Naive thymus-derived CD4-positive, alpha-beta T cell (primary cell): ENCODE results near the gene PPP1CA. TPM values are rescaled to one million over a fixed set of nuclear protein-coding genes. Genes with fewer than 3 reads are reported as not detected.

Experiments used
- ATAC-seq: fragments of 150-1000 bp; cut with Tn5 transposase; 2 replicates; pipeline ENCODE4 v1.10.0; 2021; ENCODE audit warnings: mild to moderate bottlenecking, moderate library complexity
- CTCF ChIA-PET: fragments of 350-600 bp; sonication (Branson Sonifier 250); formaldehyde crosslinking; loops from one replicate; lab custom pipeline; 2021; ENCODE audit warnings: antibody characterized with exemption; lab: Charles Lee
- POLR2A ChIA-PET: fragments of 350-600 bp; sonication (Branson Sonifier 250); formaldehyde crosslinking; loops from one replicate; lab custom pipeline; 2021; ENCODE audit warnings: antibody characterized with exemption, inconsistent platforms; lab: Charles Lee
- DNase-seq, 9 donors: peaks; one replicate each; pipeline versions ENCODE4 v3.0.0 to v3.0.0-alpha.2; 2020 to 2022; ENCODE audit warnings: mixed read lengths in 1 of 9
- H3K27ac ChIP-seq: one replicate; pipeline ENCODE4 v1.7.0; 2013; ENCODE audit warnings: mild to moderate bottlenecking, low read depth, low read length, moderate library complexity
- H3K27me3 ChIP-seq, 2 donors: one replicate each; pipeline ENCODE4 v1.7.0; 2013; ENCODE audit warnings: low read length in 2 of 2, mild to moderate bottlenecking in 2 of 2, moderate library complexity in 2 of 2; ENCODE audit not compliant: control insufficient read depth in 2 of 2, insufficient read depth in 2 of 2
- H3K36me3 ChIP-seq, 3 experiments: 1 replicate in 2 of 3; 2 replicates in 1 of 3; pipeline ENCODE4 v1.7.0; 2013; ENCODE audit warnings: low read length in 3 of 3, mild to moderate bottlenecking in 3 of 3, moderate library complexity in 1 of 3; ENCODE audit not compliant: insufficient read depth in 3 of 3, control insufficient read depth in 2 of 3
- H3K4me1 ChIP-seq, 2 donors: one replicate each; pipeline ENCODE4 v1.7.0; 2013; ENCODE audit warnings: low read length in 2 of 2, mild to moderate bottlenecking in 2 of 2, moderate library complexity in 1 of 2; ENCODE audit not compliant: control insufficient read depth in 2 of 2, insufficient read depth in 2 of 2
- H3K4me3 ChIP-seq: 2 replicates; pipeline ENCODE4 v1.7.0; 2013; ENCODE audit warnings: mild to moderate bottlenecking, low read length
- H3K9me3 ChIP-seq, 3 experiments: 1 replicate in 2 of 3; 2 replicates in 1 of 3; pipeline ENCODE4 v1.7.0; 2013; ENCODE audit warnings: low read length in 3 of 3; ENCODE audit not compliant: control insufficient read depth in 2 of 3
- H3K27ac Mint-ChIP-seq, 9 donors: one replicate each; pipeline ENCODE4 v1.8.0; 2020 to 2022; ENCODE audit warnings: mixed read lengths in 9 of 9, mild to moderate bottlenecking in 8 of 9, moderate library complexity in 5 of 9, inconsistent platforms in 2 of 9
- H3K27me3 Mint-ChIP-seq, 5 donors: one replicate each; pipeline ENCODE4 v1.8.0; 2021 to 2022; ENCODE audit warnings: mixed read lengths in 5 of 5, mild to moderate bottlenecking in 1 of 5
- H3K36me3 Mint-ChIP-seq, 5 donors: one replicate each; pipeline ENCODE4 v1.8.0; 2020 to 2022; ENCODE audit warnings: mixed read lengths in 5 of 5, mild to moderate bottlenecking in 3 of 5, inconsistent platforms in 1 of 5
- H3K4me1 Mint-ChIP-seq, 7 donors: one replicate each; pipeline ENCODE4 v1.8.0; 2020 to 2022; ENCODE audit warnings: mixed read lengths in 7 of 7, mild to moderate bottlenecking in 3 of 7, inconsistent platforms in 1 of 7
- H3K4me3 Mint-ChIP-seq, 10 donors: one replicate each; pipeline ENCODE4 v1.8.0; 2020 to 2022; ENCODE audit warnings: mild to moderate bottlenecking in 10 of 10, mixed read lengths in 10 of 10, moderate library complexity in 6 of 10, inconsistent platforms in 2 of 10
- H3K9me3 Mint-ChIP-seq, 11 donors: one replicate each; pipeline ENCODE4 v1.8.0; 2020 to 2022; ENCODE audit warnings: mixed read lengths in 11 of 11, mild to moderate bottlenecking in 4 of 11, inconsistent platforms in 1 of 11, moderate library complexity in 1 of 11
- intact Hi-C, 2 donors: fragments of 100-400 bp; cut with micrococcal nuclease; formaldehyde crosslinking; loops; one replicate each; pipeline ENCODE4 v1.15.1; 2023
- polyA plus RNA-seq, 2 donors: library from polyadenylated mRNA; unstranded; fragments of 300-500 nt; fragmentation: Illumina TruSeq; gene quantifications; one replicate each; pipeline ENCODE4 v1.2.3, GENCODE V29; 2021
- total RNA-seq, 6 experiments: library from RNA in 5 of 6; stranded (reverse) in 5 of 6; gene quantifications; 1 replicate in 5 of 6; 2 replicates in 1 of 6; pipeline ENCODE4 v1.2.3 and lab custom pipeline; 2021 to 2026

PPP1CA gene
- total and polyA plus RNA-seq, 7 experiments from 2014 or later, result 83.0 to 363 (median 150) TPM

GRCh38 chr11:67372993-67373647 lies 28.5 kb downstream of the PPP1CA start, which contains the start of gene CLCF1:
Gene CLCF1 (minus strand): TSS chr11:67373598. CDS start chr11:67373539, 59 bp downstream.
- peaks cover 0 to 69% (median 14%) of the 10 kb centered on the region in 5 donors for H3K27me3 Mint-ChIP-seq
- H3K4me3 Mint-ChIP-seq, result peak within 1 kb of the TSS; percentile 82 to 98 (median 90)
- CTCF ChIA-PET, result interaction anchor here (1.6 to 21.2 kb wide), 4 partner anchors 9 to 27 kb away, joined by 4 to 495 read pairs (median 26); partner anchors contain the start of gene POLD4
- Histone ChIP-seq H3K9me3 (no peaks in the 10 kb centered on the region), H3K27ac (peak within 1 kb of the TSS; percentile 57), H3K36me3 (no peaks in the 10 kb centered on the region), H3K4me1 (peaks cover 12 to 41% of the 10 kb centered on the region in 2 donors), H3K27me3 (peaks cover 0 to 5% of the 10 kb centered on the region in 2 donors), H3K4me3 (peak within 1 kb of the TSS; percentile 64)
- POLR2A ChIA-PET, result interaction anchor here (0.7 to 16.2 kb wide), 4 partner anchors 16 to 125 kb away, joined by 3 to 272 read pairs (median 4); partner anchors contain the start of genes POLD4 and RAD9A
- peaks cover 25 to 50% (median 28%) of the 10 kb centered on the region in 7 donors for H3K4me1 Mint-ChIP-seq
- H3K36me3 Mint-ChIP-seq, result peaks cover 0 to 3% (median 0%) of the 10 kb centered on the region in 5 donors
- ATAC-seq (peak; percentile 22), DNase-seq (peak in 5 of 9 donors; percentile 11 to 57 (median 34))
- intact Hi-C loops, result loop anchor here in 1 of 2 donors (1.0 kb wide), 1 partner anchor 20 kb away; the partner anchor contains the start of gene POLD4
- H3K27ac Mint-ChIP-seq, result peak within 1 kb of the TSS in 8 of 9 donors; percentile 58 to 89 (median 72)
- H3K9me3 Mint-ChIP-seq, result peaks cover 0 to 2% (median 0%) of the 10 kb centered on the region in 11 donors

GRCh38 chr11:67372321-67372992 lies 29.2 kb downstream of the PPP1CA start:
- ChIA-PET POLR2A (interaction anchor here (1.0 to 16.2 kb wide), 3 partner anchors 16 to 26 kb away, joined by 3 to 272 read pairs (median 5); partner anchors contain the start of genes POLD4 and RAD9A), CTCF (interaction anchor here (1.6 to 21.2 kb wide), 3 partner anchors 10 to 27 kb away, joined by 4 to 495 read pairs (median 12); partner anchors contain the start of gene POLD4)
- Mint-ChIP-seq H3K4me3 (peak overlapping the region in 6 of 10 donors; percentile 61 to 91 (median 82)), H3K4me1 (peaks cover 25 to 56% (median 34%) of the 10 kb centered on the region in 7 donors), H3K9me3 (peaks cover 0 to 2% (median 0%) of the 10 kb centered on the region in 11 donors), H3K36me3 (peaks cover 0 to 3% (median 0%) of the 10 kb centered on the region in 5 donors), H3K27ac (peak overlapping the region in 1 of 9 donors; percentile 77), H3K27me3 (peaks cover 0 to 76% (median 14%) of the 10 kb centered on the region in 5 donors)
- peak overlapping the region; percentile 24 for H3K4me3 ChIP-seq
- peak overlapping the region; percentile 57 for H3K27ac ChIP-seq
- H3K4me1 ChIP-seq, result peaks cover 12 to 45% of the 10 kb centered on the region in 2 donors
- ATAC-seq (no peak), DNase-seq (no peak)
- intact Hi-C loops, result no loop called here
- no peaks in the 10 kb centered on the region for H3K36me3 ChIP-seq
- no peaks in the 10 kb centered on the region for H3K9me3 ChIP-seq
- H3K27me3 ChIP-seq, result peaks cover 0 to 5% of the 10 kb centered on the region in 2 donors

GRCh38 chr11:67371911-67372320 lies 29.7 kb downstream of the PPP1CA start:
- H3K27me3 Mint-ChIP-seq, result peaks cover 0 to 74% (median 14%) of the 10 kb centered on the region in 5 donors
- H3K27ac Mint-ChIP-seq, result peak overlapping the region in 6 of 9 donors; percentile 32 to 77 (median 59)
- ATAC-seq, result no peak
- peaks cover 25 to 56% (median 34%) of the 10 kb centered on the region in 7 donors for H3K4me1 Mint-ChIP-seq
- CTCF ChIA-PET, result interaction anchor here (1.6 to 21.2 kb wide), 3 partner anchors 10 to 26 kb away, joined by 4 to 495 read pairs (median 12); partner anchors contain the start of gene POLD4
- peaks cover 0 to 5% of the 10 kb centered on the region in 2 donors for H3K27me3 ChIP-seq
- no peak for DNase-seq
- H3K4me1 ChIP-seq, result peaks cover 12 to 45% of the 10 kb centered on the region in 2 donors
- H3K4me3 ChIP-seq, result peak overlapping the region; percentile 24
- peaks cover 0 to 3% (median 0%) of the 10 kb centered on the region in 5 donors for H3K36me3 Mint-ChIP-seq
- POLR2A ChIA-PET, result interaction anchor here (1.0 to 16.2 kb wide), 3 partner anchors 15 to 25 kb away, joined by 3 to 272 read pairs (median 5); partner anchors contain the start of genes POLD4 and RAD9A
- no peak overlapping the region for H3K27ac ChIP-seq
- no peaks in the 10 kb centered on the region for H3K9me3 ChIP-seq
- H3K9me3 Mint-ChIP-seq, result peaks cover 0 to 2% (median 0%) of the 10 kb centered on the region in 11 donors
- intact Hi-C loops, result no loop called here
- peak overlapping the region; percentile 61 to 91 (median 82) for H3K4me3 Mint-ChIP-seq
- no peaks in the 10 kb centered on the region for H3K36me3 ChIP-seq

- peaks cover 0 to 2% (median 0%) of the 10 kb centered on the region in 11 donors for H3K9me3 Mint-ChIP-seq
- ChIA-PET POLR2A (interaction anchor here (0.7 to 16.2 kb wide), 2 partner anchors 14 to 24 kb away, joined by 3 to 272 read pairs; partner anchors contain the start of gene POLD4), CTCF (interaction anchor here (0.6 to 21.2 kb wide), 5 partner anchors 10 to 25 kb away, joined by 4 to 495 read pairs (median 12); partner anchors contain the start of gene POLD4)
- DNase-seq (peak in 1 of 9 donors; percentile 22), ATAC-seq (peak; percentile 30)
- Histone ChIP-seq H3K27me3 (peaks cover 0 to 5% of the 10 kb centered on the region in 2 donors), H3K9me3 (no peaks in the 10 kb centered on the region), H3K36me3 (no peaks in the 10 kb centered on the region), H3K4me3 (peak overlapping the region; percentile 17), H3K4me1 (peaks cover 12 to 45% of the 10 kb centered on the region in 2 donors), H3K27ac (no peak overlapping the region)
- H3K36me3 Mint-ChIP-seq, result peaks cover 0 to 3% (median 0%) of the 10 kb centered on the region in 5 donors
- H3K27ac Mint-ChIP-seq, result peak overlapping the region in 6 of 9 donors; percentile 32 to 83 (median 67)
- intact Hi-C loops, result no loop called here
- H3K4me1 Mint-ChIP-seq, result peaks cover 22 to 56% (median 36%) of the 10 kb centered on the region in 7 donors
- H3K27me3 Mint-ChIP-seq, result peaks cover 0 to 70% (median 14%) of the 10 kb centered on the region in 5 donors
- peak overlapping the region; percentile 61 to 91 (median 82) for H3K4me3 Mint-ChIP-seq
Observed at GRCh38 chr11:67371189-67371910, 30.3 kb downstream of the PPP1CA start.

GRCh38 chr11:67370351-67371076 lies 31.1 kb downstream of the PPP1CA start:
- H3K27me3 Mint-ChIP-seq, result peaks cover 0 to 70% (median 14%) of the 10 kb centered on the region in 5 donors
- ChIA-PET POLR2A (interaction anchor here (0.7 to 16.2 kb wide), 3 partner anchors 14 to 26 kb away, joined by 3 to 272 read pairs (median 3); partner anchors contain the start of gene POLD4), CTCF (interaction anchor here (1.0 to 21.2 kb wide), 5 partner anchors 11 to 31 kb away, joined by 3 to 495 read pairs (median 8); partner anchors contain the start of gene POLD4)
- Histone ChIP-seq H3K4me3 (no peak overlapping the region), H3K27ac (no peak overlapping the region), H3K9me3 (no peaks in the 10 kb centered on the region), H3K27me3 (peaks cover 0 to 5% of the 10 kb centered on the region in 2 donors), H3K4me1 (peaks cover 12 to 45% of the 10 kb centered on the region in 2 donors), H3K36me3 (no peaks in the 10 kb centered on the region)
- H3K27ac Mint-ChIP-seq, result peak overlapping the region in 3 of 9 donors; percentile 32 to 58 (median 53)
- intact Hi-C loops, result no loop called here
- DNase-seq, result no peak
- H3K36me3 Mint-ChIP-seq, result peaks cover 0 to 3% (median 0%) of the 10 kb centered on the region in 5 donors
- H3K4me1 Mint-ChIP-seq, result peaks cover 25 to 57% (median 35%) of the 10 kb centered on the region in 7 donors
- H3K4me3 Mint-ChIP-seq, result peak overlapping the region in 6 of 10 donors; percentile 7 to 91 (median 60)
- H3K9me3 Mint-ChIP-seq, result peaks cover 0 to 2% (median 0%) of the 10 kb centered on the region in 11 donors
- no peak for ATAC-seq
